Raji (cell line): ENCODE measurements around the gene PDZD2.

Experiments used
- POLR2A ChIP-seq: IDR thresholded peaks from 2 replicates; pipeline ENCODE4 v1.6.1; 2011; ENCODE audit warnings: low read depth, low read length, control low read depth; ENCODE audit not compliant: insufficient read depth

Gene PDZD2

DNA sequence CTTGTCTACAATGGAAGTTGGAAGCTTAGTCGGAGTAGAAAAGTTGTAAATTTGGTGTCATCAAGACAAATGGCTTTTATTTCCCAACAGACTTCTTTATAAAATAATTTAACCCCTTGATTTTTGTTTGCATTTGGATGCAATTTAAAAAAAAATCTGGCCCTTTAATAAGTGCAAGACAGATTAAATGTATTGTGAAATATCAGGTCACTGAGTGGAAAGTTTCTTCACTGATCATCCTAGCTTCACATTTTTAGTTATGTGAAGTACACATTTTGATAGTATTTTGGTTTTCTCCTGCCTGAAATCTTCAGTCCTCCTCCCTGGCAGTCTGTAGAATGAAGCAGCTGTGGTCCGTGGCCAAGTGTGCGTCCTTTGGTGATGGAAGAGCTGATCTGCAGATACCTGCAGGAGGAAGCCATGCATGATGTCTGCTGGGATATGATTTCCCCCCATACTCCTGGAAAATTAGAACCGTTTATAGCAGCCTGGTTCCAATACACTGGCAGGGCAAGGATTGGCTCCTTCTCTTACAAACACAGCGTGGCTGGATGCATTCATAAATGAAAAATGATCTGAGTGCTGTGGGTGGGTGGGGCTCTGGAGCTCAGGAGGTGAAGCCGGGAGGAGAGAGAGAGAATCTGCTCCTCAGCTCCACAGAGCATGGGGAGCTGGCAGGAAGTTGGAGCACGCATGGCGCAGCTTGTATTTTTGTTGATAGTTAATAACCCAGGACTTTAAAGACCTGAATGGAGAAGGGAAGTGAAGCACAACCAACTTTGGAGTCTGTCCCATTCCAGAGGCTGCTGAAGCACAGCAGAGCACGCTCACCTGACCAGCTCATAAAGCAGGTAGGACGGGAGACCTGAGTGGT is 296.8 kb downstream of the PDZD2 start:
- no peak for TF ChIP-seq POLR2A

DNA sequence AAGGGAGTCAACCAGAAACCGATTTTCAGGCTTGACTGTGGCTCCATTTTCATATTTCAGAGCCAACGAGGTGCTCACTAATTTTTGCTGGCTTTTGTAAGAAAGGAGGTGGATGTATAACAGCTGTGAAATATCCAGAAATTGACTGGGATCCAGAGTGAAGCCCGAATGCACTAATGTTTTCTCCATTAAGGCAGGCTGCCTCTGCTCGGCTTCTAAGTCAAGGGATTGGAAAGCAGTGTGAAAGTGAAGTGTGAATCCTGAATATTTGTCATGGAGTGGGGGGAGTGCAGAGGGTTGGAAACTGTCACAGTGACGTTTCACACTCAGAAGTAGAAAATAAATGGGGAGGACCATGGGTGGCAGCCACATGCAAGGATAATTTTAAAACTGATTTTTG is 297.8 kb downstream of the PDZD2 start:
- TF ChIP-seq POLR2A = no peak

DNA sequence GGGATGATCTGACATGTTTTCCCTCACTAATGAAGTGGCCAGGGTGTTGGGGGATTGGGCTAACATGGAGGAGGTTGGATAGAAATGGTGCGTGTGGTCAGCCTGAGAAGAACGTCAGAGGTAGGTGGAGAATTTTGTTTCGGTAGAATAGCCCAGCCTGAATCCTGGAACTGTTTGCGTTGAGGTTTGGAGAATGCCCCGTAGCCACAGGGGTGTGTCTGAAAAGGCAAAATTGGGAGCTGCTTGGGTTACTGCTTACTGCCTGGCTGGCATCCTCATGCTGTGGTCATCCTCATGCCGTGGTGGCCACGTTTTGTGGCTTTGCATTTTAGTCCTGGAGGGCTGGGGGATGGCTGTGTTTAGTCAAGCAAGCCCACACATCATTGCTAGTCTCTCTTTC is 298.3 kb downstream of the PDZD2 start:
- TF ChIP-seq POLR2A = no peak

DNA sequence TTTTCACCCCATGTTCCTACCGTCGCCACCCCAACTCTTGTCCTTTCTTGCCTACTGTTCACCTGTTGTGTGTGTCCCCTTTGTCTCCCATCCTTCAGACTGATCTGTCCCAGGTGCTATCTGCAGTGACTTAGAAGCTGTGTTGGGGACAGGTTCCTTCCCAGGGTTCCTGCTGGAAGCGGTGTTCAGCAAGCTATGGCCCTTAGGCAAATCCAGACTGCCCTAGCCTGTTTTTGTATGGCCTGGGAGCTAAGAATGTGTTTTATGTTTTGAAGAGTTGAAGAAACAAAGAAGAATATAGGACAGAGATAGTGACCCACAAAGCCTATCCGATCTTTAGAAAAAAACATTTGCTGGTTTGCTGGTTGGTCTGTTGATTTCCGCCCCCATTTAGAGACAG is 298.8 kb downstream of the PDZD2 start:
- TF ChIP-seq POLR2A = no peak

DNA sequence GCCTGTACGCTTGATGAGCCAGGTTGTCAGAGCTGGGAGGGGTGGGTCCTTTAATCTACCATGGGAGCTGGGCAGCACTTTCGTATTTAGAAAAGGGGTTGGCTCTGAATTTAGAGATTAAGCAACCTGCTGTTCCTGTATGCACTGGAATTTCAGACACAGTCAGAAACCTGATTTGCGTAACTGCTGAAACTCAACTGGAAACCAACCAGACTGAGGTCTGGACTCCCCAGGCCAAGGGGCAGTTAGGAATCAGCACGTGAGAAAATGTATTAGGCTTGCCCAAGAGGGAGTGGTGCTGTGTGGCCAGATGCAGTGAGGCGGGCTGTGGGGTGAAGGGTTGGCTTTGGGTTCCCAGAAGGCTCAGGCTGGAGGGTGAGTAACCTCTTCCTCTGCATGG is 300.2 kb downstream of the PDZD2 start:
- TF ChIP-seq POLR2A = no peak

DNA sequence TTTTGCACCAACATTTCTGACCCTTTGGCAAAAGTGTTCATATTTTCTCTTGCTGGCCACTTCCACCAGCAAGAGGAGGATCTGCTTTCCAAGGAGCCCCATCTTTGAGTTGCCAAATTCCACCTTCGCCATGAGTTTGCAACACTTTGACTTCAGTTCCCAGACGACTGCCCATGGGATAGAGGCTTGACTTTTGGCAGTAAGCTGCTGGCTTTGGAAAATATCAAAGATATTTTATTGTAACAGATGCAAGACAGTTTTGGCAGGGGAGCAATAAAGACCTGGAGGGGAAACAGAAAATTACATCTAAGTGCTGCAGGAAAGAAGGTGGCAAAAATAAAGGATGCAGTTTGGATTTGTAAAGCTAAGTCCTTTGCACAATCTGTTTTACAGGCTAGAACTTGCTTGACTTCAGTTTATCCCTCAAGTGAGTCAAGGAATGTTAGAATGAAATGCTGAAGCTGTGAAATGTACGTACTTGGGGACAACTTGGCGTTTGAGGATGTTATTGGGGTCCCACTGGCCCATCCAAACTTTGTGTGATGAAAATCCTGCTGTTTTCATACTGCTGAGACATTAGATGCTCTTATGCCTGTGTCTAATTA is 302.3 kb downstream of the PDZD2 start:
- no peak for TF ChIP-seq POLR2A

DNA sequence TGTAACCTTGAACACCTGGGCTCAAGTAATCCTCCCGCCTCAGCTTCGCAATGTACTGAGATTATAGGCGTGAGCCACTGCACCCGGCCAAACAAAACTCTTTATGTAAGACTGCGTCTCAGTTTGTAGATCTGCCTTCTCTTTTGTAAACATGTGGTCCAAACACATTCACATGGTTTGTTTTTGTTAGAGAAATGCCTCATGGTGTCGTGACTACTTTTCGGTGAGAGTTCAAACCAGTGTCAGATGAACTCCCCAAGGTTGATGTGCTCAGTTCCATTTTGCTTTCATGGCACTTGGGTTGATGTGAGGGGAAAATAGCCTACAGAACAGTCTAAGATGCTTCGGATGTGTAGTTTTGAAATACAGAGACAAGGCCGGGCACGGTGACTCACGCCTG is 303.6 kb downstream of the PDZD2 start:
- no peak for TF ChIP-seq POLR2A

DNA sequence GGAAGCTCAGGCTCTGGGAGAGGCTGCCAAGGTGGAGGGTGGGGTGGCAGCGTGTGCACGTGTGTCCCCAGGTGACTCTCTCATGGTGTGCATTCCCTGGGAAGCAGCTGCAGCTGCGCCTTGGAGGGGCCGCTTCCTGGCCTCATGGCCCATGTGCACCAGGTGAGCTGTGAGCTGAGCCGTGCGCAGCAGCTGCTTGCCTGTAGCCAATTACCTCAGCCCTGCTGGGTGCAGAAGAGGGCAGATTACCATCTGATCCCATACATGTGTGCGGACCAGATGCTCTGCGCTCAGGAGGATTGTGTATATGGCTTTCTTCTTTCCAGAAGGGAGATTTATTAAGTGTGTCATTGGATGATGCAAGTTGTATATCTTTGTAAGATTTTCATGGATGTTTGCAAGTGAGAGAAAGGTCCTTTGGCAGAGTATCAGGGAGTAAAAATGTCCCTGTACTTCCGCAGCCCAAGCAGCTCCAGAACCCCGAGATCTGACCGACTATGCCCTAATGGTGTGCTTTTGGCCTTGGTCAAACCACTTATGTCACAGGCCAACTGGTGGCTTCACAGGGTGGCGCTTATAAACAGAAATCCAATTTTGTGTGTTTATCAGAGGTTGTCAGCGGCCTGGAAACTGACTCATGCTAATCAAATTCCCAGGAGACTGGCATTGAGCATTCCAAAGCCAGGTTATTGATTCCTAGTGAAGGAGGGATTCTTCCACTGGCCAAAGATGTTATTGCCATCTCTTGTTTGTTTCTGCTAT is 305.9 kb downstream of the PDZD2 start:
- TF ChIP-seq POLR2A = no peak

DNA sequence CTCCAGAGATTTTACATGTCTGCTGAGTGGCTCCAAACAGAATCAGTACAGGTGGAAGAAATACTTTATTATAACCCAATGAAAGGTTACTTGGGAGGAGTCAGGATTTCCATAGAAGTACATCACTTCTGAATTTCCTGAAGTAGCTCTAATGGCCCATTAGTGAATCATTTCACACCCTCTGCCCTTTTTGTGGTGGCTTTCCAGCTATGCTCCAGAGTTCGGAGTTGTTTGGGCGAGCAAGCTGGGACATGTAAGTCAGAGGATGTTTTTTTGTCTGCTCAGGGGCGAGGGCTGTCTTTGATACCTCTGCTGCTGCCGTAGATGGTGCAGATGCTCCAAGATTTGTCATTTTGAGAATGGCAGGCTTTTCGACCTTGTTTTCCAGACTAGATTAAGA is 309.1 kb downstream of the PDZD2 start:
- TF ChIP-seq POLR2A = no peak

DNA sequence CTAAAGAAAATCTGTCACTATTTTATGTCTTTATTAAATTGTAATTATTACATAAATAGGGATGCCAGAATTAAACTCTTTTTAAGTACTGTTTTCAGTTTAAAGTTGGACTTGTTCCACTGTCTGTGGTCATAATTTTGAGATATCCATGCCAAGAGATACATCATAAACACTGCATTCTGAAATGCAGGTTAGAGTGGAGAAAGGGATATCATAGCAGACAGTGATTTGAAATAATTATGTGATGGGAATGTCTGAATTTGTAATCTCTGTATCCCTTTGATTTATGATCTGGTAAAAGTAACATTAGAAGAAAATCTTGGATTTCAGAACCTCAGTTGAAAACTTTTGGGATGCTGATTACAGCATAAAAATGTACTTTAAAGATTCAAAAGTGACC is 313.1 kb downstream of the PDZD2 start:
- TF ChIP-seq POLR2A = no peak

DNA sequence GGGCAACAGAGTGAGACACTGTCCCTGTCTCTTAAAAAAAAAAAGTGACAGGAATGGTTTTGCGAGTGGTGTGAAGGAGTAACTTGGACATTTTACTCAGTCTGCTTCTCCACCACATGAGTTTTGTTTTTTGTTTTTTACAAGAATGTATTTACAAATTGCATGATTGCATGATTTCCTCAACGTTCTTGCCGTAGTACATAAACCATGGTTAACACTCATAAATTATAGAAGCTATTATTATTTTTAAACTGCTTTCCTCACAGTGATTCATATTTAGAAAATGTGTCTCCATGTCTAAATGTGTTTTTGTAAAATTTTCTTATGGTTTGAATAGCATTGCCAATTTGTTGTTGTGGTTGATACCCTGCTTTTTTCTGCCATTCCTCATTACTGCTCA is 315.2 kb downstream of the PDZD2 start:
- TF ChIP-seq POLR2A = no peak

DNA sequence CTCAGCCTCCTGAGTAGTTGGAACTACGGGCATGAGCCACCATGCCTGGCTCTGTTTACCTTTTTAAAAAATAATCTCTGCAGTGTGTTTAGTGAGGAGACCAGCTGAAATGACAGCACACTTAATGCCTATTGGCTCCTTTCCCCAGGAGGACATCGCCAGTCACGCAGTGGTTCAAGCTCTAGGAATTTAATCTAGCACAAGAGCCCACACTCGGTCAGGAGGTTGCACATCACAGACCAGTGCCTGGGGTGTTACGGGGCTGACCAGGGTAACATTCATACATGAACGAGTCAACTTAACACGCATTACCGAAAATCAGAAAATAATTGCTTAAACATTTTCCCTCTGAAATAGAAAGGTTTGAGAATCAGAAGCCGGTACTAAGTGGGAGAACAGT is 318.2 kb downstream of the PDZD2 start:
- TF ChIP-seq POLR2A = no peak

DNA sequence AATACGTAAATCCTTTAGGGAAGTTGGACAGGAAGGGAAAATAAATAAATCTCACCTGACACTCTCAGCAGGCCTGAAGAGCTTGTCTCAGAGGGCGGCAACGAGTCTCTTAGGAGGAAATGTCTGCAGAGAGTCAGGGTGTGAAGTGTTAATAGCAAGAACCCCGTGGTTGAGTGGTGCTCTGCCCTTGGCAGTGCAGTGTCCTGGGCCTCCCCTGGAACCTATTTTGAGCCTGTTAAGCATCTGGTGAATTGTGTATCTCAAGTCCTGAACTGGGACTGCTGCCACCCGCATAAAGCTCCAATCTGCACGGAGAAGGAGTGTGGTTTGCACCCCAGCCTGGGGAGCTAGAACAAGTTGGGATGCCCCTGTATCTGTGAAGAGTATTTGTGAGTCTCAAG is 323.4 kb downstream of the PDZD2 start:
- TF ChIP-seq POLR2A = no peak

DNA sequence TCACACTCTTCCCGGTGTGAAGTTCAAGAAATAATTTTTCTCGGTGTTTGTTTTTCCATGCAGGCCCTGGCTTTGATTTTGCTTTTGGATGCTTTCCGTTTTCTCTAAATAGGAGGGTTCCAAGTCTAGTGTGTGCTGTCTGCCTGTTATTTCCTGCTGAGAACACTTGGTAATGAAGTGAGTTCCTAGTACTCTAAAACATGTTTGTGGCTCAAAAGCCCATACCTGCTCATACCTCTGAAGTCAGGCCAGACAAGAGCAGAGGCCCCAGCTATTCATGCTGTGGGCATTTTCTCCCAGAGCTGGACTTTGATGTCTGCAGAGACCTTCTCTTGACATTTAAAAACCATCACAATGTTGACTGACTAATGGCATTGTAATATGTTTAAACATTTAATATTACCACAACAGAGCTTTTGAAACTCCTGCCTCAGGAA is 324.0 kb downstream of the PDZD2 start:
- TF ChIP-seq POLR2A = no peak

DNA sequence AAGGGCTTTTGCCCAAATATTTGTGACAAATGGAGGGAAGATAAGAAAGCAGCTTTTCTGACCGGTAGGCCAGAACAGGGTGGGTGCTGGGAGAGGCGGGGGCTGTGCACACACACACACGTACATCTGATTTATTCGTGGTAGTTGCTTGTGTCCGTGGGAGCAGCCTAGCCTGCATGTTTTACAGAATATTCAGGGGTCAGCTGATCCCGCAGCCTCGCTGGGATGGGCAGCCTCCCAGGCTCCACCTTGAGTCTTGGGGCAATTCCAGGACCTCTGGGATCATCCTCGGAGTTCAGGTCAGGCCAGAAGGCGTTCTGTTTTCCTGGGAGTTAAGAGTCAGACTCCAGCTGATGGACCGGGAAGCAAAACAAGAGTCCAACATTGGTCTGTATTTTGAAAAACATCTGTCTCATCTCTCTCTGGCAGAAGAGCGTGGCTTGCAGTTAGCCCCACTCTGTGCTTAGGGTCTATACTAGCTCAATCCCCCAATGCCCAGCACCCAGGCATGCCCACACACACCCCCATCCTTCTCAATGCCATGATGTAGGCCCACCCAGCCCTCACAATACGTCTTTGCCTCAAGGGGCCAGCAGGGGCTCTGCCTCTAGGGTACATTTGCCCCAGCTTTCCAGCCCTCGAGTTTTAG is 324.6 kb downstream of the PDZD2 start:
- no peak for TF ChIP-seq POLR2A
